ENCODE results near the gene PDCD2. TPM values are rescaled to one million over a fixed set of nuclear protein-coding genes. Genes with fewer than 3 reads are reported as not detected.

Gene PDCD2
- total RNA-seq, 1 donor from 2014 or later = 59.0 TPM

DNA sequence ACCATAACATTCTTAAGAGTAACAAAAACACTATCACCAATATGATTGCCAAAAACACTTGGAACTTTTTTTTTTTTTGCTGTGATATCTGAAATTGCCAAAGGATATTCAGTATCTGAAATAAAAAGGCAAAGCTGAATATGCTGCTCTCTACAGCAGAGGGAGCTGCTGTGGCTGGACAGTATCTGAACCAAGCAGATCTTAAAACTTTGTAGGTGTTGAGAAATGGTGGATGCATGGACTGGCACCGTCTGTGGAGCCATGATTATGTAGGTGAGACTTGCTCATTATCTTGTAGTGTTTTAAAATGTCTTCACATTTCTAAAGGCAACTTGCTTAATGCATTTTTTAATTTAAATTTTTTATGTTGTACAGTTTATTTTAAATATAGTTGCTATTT lies 9.2 kb downstream of the PDCD2 start:
- H3K4me3 Mint-ChIP-seq (ENCODE audit: unreplicated experiment) = no peak overlapping the region
- no peak overlapping the region for H3K27ac Mint-ChIP-seq (ENCODE audit: unreplicated experiment)
- TF ChIP-seq, protein P1, sequence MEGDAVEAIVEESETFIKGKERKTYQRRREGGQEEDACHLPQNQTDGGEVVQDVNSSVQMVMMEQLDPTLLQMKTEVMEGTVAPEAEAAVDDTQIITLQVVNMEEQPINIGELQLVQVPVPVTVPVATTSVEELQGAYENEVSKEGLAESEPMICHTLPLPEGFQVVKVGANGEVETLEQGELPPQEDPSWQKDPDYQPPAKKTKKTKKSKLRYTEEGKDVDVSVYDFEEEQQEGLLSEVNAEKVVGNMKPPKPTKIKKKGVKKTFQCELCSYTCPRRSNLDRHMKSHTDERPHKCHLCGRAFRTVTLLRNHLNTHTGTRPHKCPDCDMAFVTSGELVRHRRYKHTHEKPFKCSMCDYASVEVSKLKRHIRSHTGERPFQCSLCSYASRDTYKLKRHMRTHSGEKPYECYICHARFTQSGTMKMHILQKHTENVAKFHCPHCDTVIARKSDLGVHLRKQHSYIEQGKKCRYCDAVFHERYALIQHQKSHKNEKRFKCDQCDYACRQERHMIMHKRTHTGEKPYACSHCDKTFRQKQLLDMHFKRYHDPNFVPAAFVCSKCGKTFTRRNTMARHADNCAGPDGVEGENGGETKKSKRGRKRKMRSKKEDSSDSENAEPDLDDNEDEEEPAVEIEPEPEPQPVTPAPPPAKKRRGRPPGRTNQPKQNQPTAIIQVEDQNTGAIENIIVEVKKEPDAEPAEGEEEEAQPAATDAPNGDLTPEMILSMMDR (IDR thresholded peaks at IDR 0.05; ENCODE audit: partially characterized antibody, unreplicated experiment) = no peak
- no peak for DNase-seq
- no peaks in the 10 kb centered on the region for H3K27me3 Mint-ChIP-seq (ENCODE audit: unreplicated experiment)
- H3K4me1 Mint-ChIP-seq (ENCODE audit: low read depth, unreplicated experiment) = no peaks in the 10 kb centered on the region
- H3K9me3 Mint-ChIP-seq (ENCODE audit: unreplicated experiment) = no peaks in the 10 kb centered on the region
- H3K36me3 Mint-ChIP-seq (ENCODE audit: unreplicated experiment) = no peaks in the 10 kb centered on the region

GRCh38 chr6:170572704-170573466 lies 11.6 kb downstream of the PDCD2 start:
- TF ChIP-seq, protein P1 (IDR thresholded peaks at IDR 0.05; ENCODE audit: partially characterized antibody, unreplicated experiment) = no peak
- Mint-ChIP-seq H3K4me3 (ENCODE audit: unreplicated experiment) (no peak overlapping the region), H3K27me3 (ENCODE audit: unreplicated experiment) (no peaks in the 10 kb centered on the region), H3K27ac (ENCODE audit: unreplicated experiment) (no peak overlapping the region), H3K9me3 (ENCODE audit: unreplicated experiment) (no peaks in the 10 kb centered on the region), H3K36me3 (ENCODE audit: unreplicated experiment) (no peaks in the 10 kb centered on the region), H3K4me1 (ENCODE audit: low read depth, unreplicated experiment) (no peaks in the 10 kb centered on the region)
- DNase-seq = no peak

DNA sequence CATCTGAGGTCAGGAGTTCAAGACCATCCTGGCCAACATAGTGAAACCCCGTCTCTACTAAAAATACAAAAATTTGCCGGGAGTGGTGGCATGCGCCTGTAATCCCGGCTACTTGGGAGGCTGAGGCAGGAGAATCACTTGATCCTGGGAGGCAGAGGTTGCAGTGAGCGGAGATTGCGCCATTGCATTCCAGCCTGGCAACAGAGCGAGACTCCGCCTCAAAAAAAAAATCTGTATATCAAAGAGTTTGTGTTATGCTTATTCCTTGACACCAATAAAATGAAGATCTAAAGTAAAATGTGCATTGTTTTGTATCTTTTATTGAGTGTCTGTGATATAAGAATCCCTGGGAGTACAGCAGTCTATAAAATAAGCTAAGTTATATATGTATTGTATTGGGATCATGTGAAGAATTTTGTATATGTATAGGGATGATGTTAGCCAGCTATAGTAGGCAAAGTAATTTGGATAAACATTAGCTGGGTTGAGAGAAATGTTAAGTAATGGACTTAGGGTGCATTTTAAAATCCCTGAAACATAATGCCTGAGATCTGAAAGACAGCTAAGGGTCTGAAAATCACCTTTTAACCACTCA lies 19.4 kb downstream of the PDCD2 start:
- Mint-ChIP-seq H3K9me3 (ENCODE audit: unreplicated experiment) (no peaks in the 10 kb centered on the region), H3K36me3 (ENCODE audit: unreplicated experiment) (no peaks in the 10 kb centered on the region), H3K4me1 (ENCODE audit: low read depth, unreplicated experiment) (no peaks in the 10 kb centered on the region), H3K27ac (ENCODE audit: unreplicated experiment) (no peak overlapping the region), H3K4me3 (ENCODE audit: unreplicated experiment) (no peak overlapping the region), H3K27me3 (ENCODE audit: unreplicated experiment) (no peaks in the 10 kb centered on the region)
- DNase-seq = no peak
- TF ChIP-seq, protein P1 (IDR thresholded peaks at IDR 0.05; ENCODE audit: partially characterized antibody, unreplicated experiment) = no peak

DNA sequence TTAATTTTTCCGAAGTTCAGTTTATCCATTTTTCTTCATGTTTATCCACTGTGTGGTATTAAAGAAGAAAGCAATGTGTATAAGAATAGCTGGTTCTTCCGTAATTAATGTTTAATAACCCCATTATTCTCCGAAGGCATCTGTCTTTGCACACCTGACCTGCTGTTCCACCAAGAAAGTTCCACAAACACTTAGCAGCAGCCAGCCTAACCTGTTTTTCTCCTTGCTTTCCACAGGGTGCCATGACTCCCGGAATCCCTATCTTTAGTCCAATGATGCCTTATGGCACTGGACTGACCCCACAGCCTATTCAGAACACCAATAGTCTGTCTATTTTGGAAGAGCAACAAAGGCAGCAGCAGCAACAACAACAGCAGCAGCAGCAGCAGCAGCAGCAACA lies 22.9 kb downstream of the PDCD2 start:
- DNase-seq = no peak
- Mint-ChIP-seq H3K9me3 (ENCODE audit: unreplicated experiment) (no peaks in the 10 kb centered on the region), H3K4me1 (ENCODE audit: low read depth, unreplicated experiment) (no peaks in the 10 kb centered on the region), H3K4me3 (ENCODE audit: unreplicated experiment) (no peak overlapping the region), H3K27me3 (ENCODE audit: unreplicated experiment) (peaks cover 2% of the 10 kb centered on the region), H3K27ac (ENCODE audit: unreplicated experiment) (no peak overlapping the region), H3K36me3 (ENCODE audit: unreplicated experiment) (no peaks in the 10 kb centered on the region)
- TF ChIP-seq, protein P1 (IDR thresholded peaks at IDR 0.05; ENCODE audit: partially characterized antibody, unreplicated experiment) = no peak

DNA sequence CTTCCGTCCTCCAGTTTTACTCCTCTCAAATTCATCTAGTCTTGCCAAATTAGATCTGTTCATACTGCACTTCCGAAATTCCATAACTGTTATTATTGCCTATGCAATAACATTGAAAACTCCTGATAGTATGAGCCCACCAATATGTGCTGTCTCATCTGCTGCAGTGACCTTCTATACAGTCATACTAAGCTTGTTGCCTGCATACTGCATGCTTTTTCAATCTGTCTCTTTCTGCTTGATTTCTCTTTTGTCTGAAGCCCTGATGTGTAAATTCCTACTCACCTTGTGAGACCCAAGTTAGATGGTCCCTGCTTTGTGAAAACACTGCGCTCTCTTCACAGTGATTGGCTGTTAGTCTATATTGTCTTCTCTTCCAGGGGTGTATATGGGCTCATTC lies 29.1 kb downstream of the PDCD2 start:
- H3K9me3 Mint-ChIP-seq (ENCODE audit: unreplicated experiment) = no peaks in the 10 kb centered on the region
- H3K27me3 Mint-ChIP-seq (ENCODE audit: unreplicated experiment) = peaks cover 2% of the 10 kb centered on the region
- no peak for DNase-seq
- H3K4me3 Mint-ChIP-seq (ENCODE audit: unreplicated experiment) = no peak overlapping the region
- peaks cover 7% of the 10 kb centered on the region for H3K4me1 Mint-ChIP-seq (ENCODE audit: low read depth, unreplicated experiment)
- H3K36me3 Mint-ChIP-seq (ENCODE audit: unreplicated experiment) = no peaks in the 10 kb centered on the region
- TF ChIP-seq, protein P1 (IDR thresholded peaks at IDR 0.05; ENCODE audit: partially characterized antibody, unreplicated experiment) = no peak
- no peak overlapping the region for H3K27ac Mint-ChIP-seq (ENCODE audit: unreplicated experiment)

All from glutamatergic neuron (in vitro differentiated cells).